Lower leg skin (tissue), 4 donors: ENCODE measurements around the gene KLB. TPM values are rescaled to one million over a fixed set of nuclear protein-coding genes. Genes with fewer than 3 reads are reported as not detected.

Source experiments
- DNase-seq, 2 donors: peaks; one replicate each; pipeline ENCODE4 v3.0.0-alpha.2; 2019; ENCODE audit warnings: low spot score in 2 of 2
- H3K4me3 ChIP-seq: fragments of 200-600 bp; sonication (generic); 2 replicates; pipeline ENCODE4 v1.5.1; 2017; ENCODE audit warnings: mild to moderate bottlenecking, low read depth; ENCODE audit not compliant: poor library complexity, severe bottlenecking
- POLR2A ChIP-seq, 2 donors: fragments of 450-650 bp; IDR thresholded peaks; one replicate each; pipeline ENCODE4 v1.6.1; 2016 to 2017; ENCODE audit warnings: antibody characterized with exemption in 2 of 2, mild to moderate bottlenecking in 1 of 2, moderate library complexity in 1 of 2
- WGBS, 2 donors: methylation state at CpG; one replicate each; pipeline ENCODE4 v1.1.5; 2018; 5-methylcytosine and 5-hydroxymethylcytosine counted together
- intact Hi-C: fragments of 100-400 bp; cut with DNase I; formaldehyde crosslinking; loops from one replicate; pipeline ENCODE4 v1.15.0; 2023; ENCODE audit warnings: low total_unique reads
- total RNA-seq, 4 donors: library from RNA; depleted of rRNA; stranded (reverse); fragments of >200 nt; gene quantifications; one replicate each; pipeline ENCODE4 v1.1.0, GENCODE V29; 2016
- TF ChIP-seq, protein P1 (sequence below), 3 donors: fragments of 450-650 bp; IDR thresholded peaks; one replicate each; pipeline ENCODE4 v1.5.1; 2016; ENCODE audit warnings: antibody characterized with exemption in 3 of 3, mild to moderate bottlenecking in 3 of 3, moderate library complexity in 2 of 3

Gene KLB
- total RNA-seq, 4 donors from 2014 or later: 0.38 to 0.74 (median 0.45) TPM

DNA sequence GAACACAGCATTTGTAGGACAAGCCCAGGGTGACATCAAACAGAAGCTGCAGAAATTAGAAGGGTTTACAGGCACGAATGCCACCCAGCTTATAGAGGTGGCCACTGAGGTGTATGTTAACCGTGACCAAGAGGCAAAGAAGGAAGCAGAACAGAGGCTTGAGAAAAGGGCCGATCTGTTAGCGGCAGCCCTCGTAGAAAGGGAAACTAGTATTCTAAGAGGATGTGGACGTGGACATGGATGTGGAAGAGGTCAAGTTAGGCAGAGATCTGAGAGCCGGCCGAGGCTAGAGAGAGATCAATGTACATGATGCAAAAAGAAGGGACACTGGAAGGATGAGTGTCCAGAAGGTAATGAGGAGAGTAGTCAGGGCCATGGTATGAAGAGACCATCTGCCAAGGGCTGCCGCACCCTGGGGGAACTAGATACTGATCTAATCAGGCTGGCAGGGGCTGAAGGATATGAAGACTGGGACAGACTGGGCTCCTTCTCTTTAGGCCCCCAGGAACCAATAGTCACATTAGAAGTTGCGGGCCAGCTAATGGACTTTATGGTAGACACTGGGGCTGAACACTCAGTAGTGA, 79.6 kb downstream of the KLB start:
- TF ChIP-seq, protein P1, sequence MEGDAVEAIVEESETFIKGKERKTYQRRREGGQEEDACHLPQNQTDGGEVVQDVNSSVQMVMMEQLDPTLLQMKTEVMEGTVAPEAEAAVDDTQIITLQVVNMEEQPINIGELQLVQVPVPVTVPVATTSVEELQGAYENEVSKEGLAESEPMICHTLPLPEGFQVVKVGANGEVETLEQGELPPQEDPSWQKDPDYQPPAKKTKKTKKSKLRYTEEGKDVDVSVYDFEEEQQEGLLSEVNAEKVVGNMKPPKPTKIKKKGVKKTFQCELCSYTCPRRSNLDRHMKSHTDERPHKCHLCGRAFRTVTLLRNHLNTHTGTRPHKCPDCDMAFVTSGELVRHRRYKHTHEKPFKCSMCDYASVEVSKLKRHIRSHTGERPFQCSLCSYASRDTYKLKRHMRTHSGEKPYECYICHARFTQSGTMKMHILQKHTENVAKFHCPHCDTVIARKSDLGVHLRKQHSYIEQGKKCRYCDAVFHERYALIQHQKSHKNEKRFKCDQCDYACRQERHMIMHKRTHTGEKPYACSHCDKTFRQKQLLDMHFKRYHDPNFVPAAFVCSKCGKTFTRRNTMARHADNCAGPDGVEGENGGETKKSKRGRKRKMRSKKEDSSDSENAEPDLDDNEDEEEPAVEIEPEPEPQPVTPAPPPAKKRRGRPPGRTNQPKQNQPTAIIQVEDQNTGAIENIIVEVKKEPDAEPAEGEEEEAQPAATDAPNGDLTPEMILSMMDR (IDR thresholded peaks at IDR 0.05): no peak
- TF ChIP-seq POLR2A (IDR thresholded peaks at IDR 0.05): no peak
- intact Hi-C loops: no loop called here
- 83 to 86% methylated on average over 10 of the region's 10 CpGs for WGBS, 2 donors
- H3K4me3 ChIP-seq: no peak overlapping the region
- DNase-seq: no peak

- WGBS, 2 donors: 93 to 95% methylated on average over 2 of the region's 2 CpGs
- no peak for TF ChIP-seq POLR2A (IDR thresholded peaks at IDR 0.05)
- TF ChIP-seq, protein P1 (IDR thresholded peaks at IDR 0.05): no peak
- H3K4me3 ChIP-seq: no peak overlapping the region
- intact Hi-C loops: no loop called here
- DNase-seq: no peak
These were observed 83.6 kb downstream of the KLB start for GRCh38 chr4:39490322-39490721.

DNA sequence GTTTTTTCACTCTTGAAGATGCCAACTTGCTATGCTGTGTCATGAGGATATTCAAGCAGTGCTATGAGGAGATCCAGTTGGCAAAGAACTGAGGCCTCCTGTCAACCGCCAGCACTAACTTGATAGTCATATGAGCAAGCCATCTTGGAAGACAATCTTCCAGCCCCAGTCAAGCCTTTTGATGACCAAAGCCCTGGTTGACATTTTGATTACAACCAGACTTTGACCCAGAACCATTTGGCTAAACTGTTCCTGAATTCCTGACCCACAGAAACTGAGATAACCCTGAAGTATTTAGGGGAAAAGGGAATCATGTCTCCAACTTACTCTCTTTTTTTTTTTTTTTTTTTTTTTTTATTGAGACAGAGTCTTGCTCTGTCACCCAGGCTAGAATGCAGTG, 87.6 kb downstream of the KLB start:
- intact Hi-C loops: no loop called here
- 71 to 87% methylated on average over 1 of the region's 1 CpG for WGBS, 2 donors
- H3K4me3 ChIP-seq: no peak overlapping the region
- no peak for TF ChIP-seq POLR2A (IDR thresholded peaks at IDR 0.05)
- TF ChIP-seq, protein P1 (IDR thresholded peaks at IDR 0.05): no peak
- DNase-seq: no peak

DNA sequence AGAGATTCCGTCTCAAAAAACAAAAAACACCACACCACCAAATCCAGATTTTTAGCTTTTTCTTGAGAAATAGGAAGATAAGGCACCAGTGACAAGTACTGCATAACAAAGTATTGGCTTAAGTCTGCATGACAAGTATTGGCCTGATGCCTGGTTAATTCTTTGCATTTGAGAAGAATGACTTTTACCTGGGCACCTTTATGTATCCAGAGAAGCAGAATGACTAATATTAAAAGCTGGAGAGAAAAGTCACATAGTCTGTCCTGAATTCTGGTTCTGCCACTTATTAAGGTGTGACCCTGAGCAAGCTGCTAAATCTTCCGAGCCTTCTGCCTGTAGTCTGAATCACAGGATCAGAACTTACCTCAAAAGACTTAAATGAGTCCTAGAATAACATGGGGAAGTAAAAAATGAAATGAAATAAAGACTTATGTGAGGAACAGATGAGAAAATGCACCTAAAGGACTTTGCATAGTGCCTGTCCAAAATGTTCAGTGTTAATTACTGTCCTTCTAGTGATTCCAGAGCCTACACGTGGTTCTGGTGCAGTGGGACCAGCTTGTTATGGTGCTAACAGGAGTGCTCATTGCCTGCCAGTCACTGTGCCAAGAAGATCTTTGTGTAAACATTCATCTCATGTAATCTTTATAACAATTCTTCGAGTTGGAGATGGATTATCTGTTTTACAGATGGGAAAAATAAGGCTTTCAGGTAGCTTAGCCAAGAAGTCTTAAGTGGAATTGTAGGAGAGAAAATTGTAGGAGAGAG, 88.9 kb downstream of the KLB start:
- no peak for DNase-seq
- intact Hi-C loops: no loop called here
- no peak overlapping the region for H3K4me3 ChIP-seq
- no peak for TF ChIP-seq POLR2A (IDR thresholded peaks at IDR 0.05)
- TF ChIP-seq, protein P1 (IDR thresholded peaks at IDR 0.05): no peak
- 49 to 53% methylated on average over 4 of the region's 4 CpGs for WGBS, 2 donors

DNA sequence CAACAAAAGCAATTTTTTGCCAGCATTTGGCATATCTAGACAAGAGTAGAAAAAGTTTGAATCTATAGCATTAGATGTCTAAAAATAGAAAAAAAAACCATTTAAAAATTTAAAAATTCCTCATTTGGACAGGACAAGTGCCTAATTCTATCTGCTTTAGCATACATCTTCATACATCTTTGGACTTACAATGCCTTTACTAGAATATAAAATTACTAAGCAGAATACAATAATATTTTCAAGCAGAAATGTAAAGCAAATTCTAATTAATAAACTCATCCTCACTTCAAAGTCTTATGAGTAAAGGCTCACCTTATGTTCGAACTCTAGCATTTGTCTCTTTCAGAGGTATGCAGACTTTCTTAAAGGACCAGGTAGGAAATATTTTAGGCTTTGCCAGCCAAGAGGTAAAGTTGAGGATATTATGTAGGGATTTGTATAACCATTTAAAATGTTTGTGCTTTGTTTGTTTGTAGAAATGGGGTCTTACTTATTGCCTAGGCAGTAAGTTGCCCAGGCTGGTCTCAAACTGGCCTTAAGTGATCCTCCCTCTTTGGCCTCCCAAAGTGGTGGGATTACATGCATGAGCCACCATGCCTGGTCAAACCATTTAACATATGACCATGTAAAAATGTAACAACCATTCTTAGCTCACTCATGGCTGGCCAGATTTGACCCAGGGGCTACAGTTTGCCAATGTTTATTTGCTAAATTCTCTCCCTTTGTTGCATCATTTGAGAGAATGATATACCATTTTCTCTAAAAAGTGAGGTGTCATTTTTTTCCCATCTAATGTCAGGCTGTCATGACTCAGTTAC, 91.4 kb downstream of the KLB start:
- no peak for DNase-seq
- intact Hi-C loops: no loop called here
- no peak overlapping the region for H3K4me3 ChIP-seq
- 82 to 87% methylated on average over 1 of the region's 1 CpG for WGBS, 2 donors
- TF ChIP-seq, protein P1 (IDR thresholded peaks at IDR 0.05): no peak
- no peak for TF ChIP-seq POLR2A (IDR thresholded peaks at IDR 0.05)
